Measurements from ENCODE around the gene NUMA1. TPM values are rescaled to one million over a fixed set of nuclear protein-coding genes. Genes with fewer than 3 reads are reported as not detected.

The NUMA1 gene
- total and polyA plus RNA-seq, 2 experiments from 2014 or later, result 33.2 to 104 TPM

GRCh38 chr11:72081821-72082453 lies 1.6 kb upstream of the NUMA1 start:
- H3K4me1 Mint-ChIP-seq, result peaks cover 23% of the 10 kb centered on the region
- peaks cover 30% of the 10 kb centered on the region for H3K79me2 ChIP-seq (replicated peaks; ENCODE audit: insufficient read depth)
- H3K4me3 Mint-ChIP-seq, result peak overlapping the region; percentile 86
- H3K4me2 ChIP-seq, result peak overlapping the region; percentile 59
- DNase-seq (ENCODE audit: low spot score) (no peak), ATAC-seq (no peak)
- H3K9me2 ChIP-seq (ENCODE audit: insufficient read depth), result no peaks in the 10 kb centered on the region
- no peak for TF ChIP-seq REST (IDR thresholded peaks at IDR 0.05; ENCODE audit: unreplicated experiment)
- no peak for TF ChIP-seq CTCF (conservative IDR thresholded peaks at IDR 0.05; ENCODE audit: low read depth in 2 of 2)
- no peak for TF ChIP-seq ETS1 (IDR thresholded peaks at IDR 0.05)
- no peak for TF ChIP-seq POLR2AphosphoS5 (IDR thresholded peaks at IDR 0.05; ENCODE audit: low read depth)
- no peak for TF ChIP-seq CREB1 (CRISPR knock-in tag; IDR thresholded peaks at IDR 0.05; ENCODE audit: low read depth)
- no peak for TF ChIP-seq ZNF114 (CRISPR knock-in tag; IDR thresholded peaks at IDR 0.05)
- no peak for TF ChIP-seq NANOG (IDR thresholded peaks at IDR 0.05; ENCODE audit: borderline replicate concordance)
- no peaks in the 10 kb centered on the region for H3K9me3 Mint-ChIP-seq
- peaks cover 11% of the 10 kb centered on the region; the same call in 1 of the 2 replicates for H4K20me1 ChIP-seq (replicated peaks; ENCODE audit: insufficient read depth)
- H3K27ac ChIP-seq (ENCODE audit: low read depth), result no peak overlapping the region
- H3K27me3 ChIP-seq (ENCODE audit: insufficient read depth), result no peaks in the 10 kb centered on the region
- H3K27me3 Mint-ChIP-seq (ENCODE audit: insufficient read depth, low read depth, poor library complexity), result peaks cover 4% of the 10 kb centered on the region
- no peaks in the 10 kb centered on the region for H3K36me3 ChIP-seq (ENCODE audit: insufficient read depth)
- peak overlapping the region; percentile 11; the same call in 1 of the 2 replicates for H2AFZ ChIP-seq
- H3K27ac Mint-ChIP-seq, result peak overlapping the region; percentile 99
- no peaks in the 10 kb centered on the region for H3F3A ChIP-seq (replicated peaks; ENCODE audit: low read depth)
- no peaks in the 10 kb centered on the region for H3K36me3 Mint-ChIP-seq (ENCODE audit: low read depth)
- peak overlapping the region; percentile 50; the same call in 1 of the 2 replicates for H3K4me3 ChIP-seq
- H3K4me1 ChIP-seq (ENCODE audit: insufficient read depth), result 0 out of 2 replicates have a peak, but pooled peaks cover 8% of the 10 kb centered on the region

- H3K27me3 ChIP-seq (ENCODE audit: insufficient read depth), result no peaks in the 10 kb centered on the region
- peak overlapping the region; percentile 59 for H3K4me2 ChIP-seq
- H3K79me2 ChIP-seq (replicated peaks; ENCODE audit: insufficient read depth), result peaks cover 37% of the 10 kb centered on the region
- peak overlapping the region; percentile 86 for H3K4me3 Mint-ChIP-seq
- DNase-seq (ENCODE audit: low spot score) (no peak), ATAC-seq (no peak)
- no peaks in the 10 kb centered on the region for H3F3A ChIP-seq (replicated peaks; ENCODE audit: low read depth)
- H3K36me3 Mint-ChIP-seq (ENCODE audit: low read depth), result 0 out of 3 replicates have a peak, but pooled peaks cover 2% of the 10 kb centered on the region
- H3K9me2 ChIP-seq (ENCODE audit: insufficient read depth), result no peaks in the 10 kb centered on the region
- peak overlapping the region; percentile 50 for H3K4me3 ChIP-seq
- H2AFZ ChIP-seq, result peak overlapping the region; percentile 11
- 0 out of 2 replicates have a peak, but pooled peaks cover 8% of the 10 kb centered on the region for H3K4me1 ChIP-seq (ENCODE audit: insufficient read depth)
- H3K27ac Mint-ChIP-seq, result peak overlapping the region; percentile 99
- peaks cover 23% of the 10 kb centered on the region for H3K4me1 Mint-ChIP-seq
- H4K20me1 ChIP-seq (replicated peaks; ENCODE audit: insufficient read depth), result peaks cover 15% of the 10 kb centered on the region; the same call in 1 of the 2 replicates
- H3K27ac ChIP-seq (ENCODE audit: low read depth), result peak overlapping the region; percentile 91
- H3K36me3 ChIP-seq (ENCODE audit: insufficient read depth), result no peaks in the 10 kb centered on the region
- no peaks in the 10 kb centered on the region for H3K9me3 Mint-ChIP-seq
- peaks cover 4% of the 10 kb centered on the region for H3K27me3 Mint-ChIP-seq (ENCODE audit: insufficient read depth, low read depth, poor library complexity)
- TF ChIP-seq STAT1 (IDR thresholded peaks at IDR 0.05; ENCODE audit: unreplicated experiment) (no peak), ETS1 (IDR thresholded peaks at IDR 0.05) (no peak), CTCF (conservative IDR thresholded peaks at IDR 0.05; ENCODE audit: low read depth in 2 of 2) (no peak), POLR2AphosphoS5 (IDR thresholded peaks at IDR 0.05; ENCODE audit: low read depth) (no peak), ZNF114 (CRISPR knock-in tag; IDR thresholded peaks at IDR 0.05) (no peak), REST (IDR thresholded peaks at IDR 0.05; ENCODE audit: unreplicated experiment) (no peak)
These were observed 872 bp upstream of the NUMA1 start for GRCh38 chr11:72081184-72081644.
